Chondrocyte (in vitro differentiated cells): ENCODE results near the gene CELF2. TPM values are rescaled to one million over a fixed set of nuclear protein-coding genes. Genes with fewer than 3 reads are reported as not detected.
A peak's percentile ranks its signal among the peaks of the same experiment; 100 is the strongest.

Experiments
- DNase-seq: peaks from one replicate; pipeline ENCODE4 v3.0.0; 2021; ENCODE audit warnings: mixed read lengths, low spot score
- H3K27ac Mint-ChIP-seq: one replicate; pipeline ENCODE4 v1.8.0; 2021; ENCODE audit warnings: mild to moderate bottlenecking, moderate library complexity, mixed read lengths; ENCODE audit not compliant: unreplicated experiment
- H3K27me3 Mint-ChIP-seq: 2 replicates; pipeline ENCODE4 v1.8.0; 2021; ENCODE audit warnings: low read depth, mixed read lengths
- H3K36me3 Mint-ChIP-seq: 2 replicates; pipeline ENCODE4 v1.8.0; 2021; ENCODE audit warnings: low read depth, mixed read lengths
- H3K4me1 Mint-ChIP-seq: 2 replicates; pipeline ENCODE4 v1.8.0; 2021; ENCODE audit warnings: low read depth, mild to moderate bottlenecking, mixed read lengths
- H3K4me3 Mint-ChIP-seq: one replicate; pipeline ENCODE4 v1.8.0; 2021; ENCODE audit warnings: mild to moderate bottlenecking, moderate library complexity, mixed read lengths; ENCODE audit not compliant: unreplicated experiment
- H3K9me3 Mint-ChIP-seq: 2 replicates; pipeline ENCODE4 v1.8.0; 2021; ENCODE audit warnings: low read depth, mixed read lengths
- total RNA-seq: library from RNA; stranded (reverse); gene quantifications from 3 replicates; pipeline ENCODE4 v1.2.1, GENCODE V29; 2021
- TF ChIP-seq, protein P1 (sequence below): fragments of 200-600 bp; sonication (generic); IDR thresholded peaks from 2 replicates; pipeline ENCODE4 v1.5.0; 2021; ENCODE audit warnings: antibody characterized with exemption, mild to moderate bottlenecking, moderate library complexity

Gene CELF2
- total RNA-seq, 1 donor from 2014 or later, result 44.3 TPM

GRCh38 chr10:11274452-11274851 is 256.8 kb downstream of the CELF2 start:
- peaks cover 8% of the 10 kb centered on the region for H3K36me3 Mint-ChIP-seq
- H3K4me3 Mint-ChIP-seq, result no peak overlapping the region
- no peaks in the 10 kb centered on the region for H3K27me3 Mint-ChIP-seq
- DNase-seq, result no peak
- peaks cover 9% of the 10 kb centered on the region for H3K4me1 Mint-ChIP-seq
- H3K27ac Mint-ChIP-seq, result no peak overlapping the region
- TF ChIP-seq, protein P1, sequence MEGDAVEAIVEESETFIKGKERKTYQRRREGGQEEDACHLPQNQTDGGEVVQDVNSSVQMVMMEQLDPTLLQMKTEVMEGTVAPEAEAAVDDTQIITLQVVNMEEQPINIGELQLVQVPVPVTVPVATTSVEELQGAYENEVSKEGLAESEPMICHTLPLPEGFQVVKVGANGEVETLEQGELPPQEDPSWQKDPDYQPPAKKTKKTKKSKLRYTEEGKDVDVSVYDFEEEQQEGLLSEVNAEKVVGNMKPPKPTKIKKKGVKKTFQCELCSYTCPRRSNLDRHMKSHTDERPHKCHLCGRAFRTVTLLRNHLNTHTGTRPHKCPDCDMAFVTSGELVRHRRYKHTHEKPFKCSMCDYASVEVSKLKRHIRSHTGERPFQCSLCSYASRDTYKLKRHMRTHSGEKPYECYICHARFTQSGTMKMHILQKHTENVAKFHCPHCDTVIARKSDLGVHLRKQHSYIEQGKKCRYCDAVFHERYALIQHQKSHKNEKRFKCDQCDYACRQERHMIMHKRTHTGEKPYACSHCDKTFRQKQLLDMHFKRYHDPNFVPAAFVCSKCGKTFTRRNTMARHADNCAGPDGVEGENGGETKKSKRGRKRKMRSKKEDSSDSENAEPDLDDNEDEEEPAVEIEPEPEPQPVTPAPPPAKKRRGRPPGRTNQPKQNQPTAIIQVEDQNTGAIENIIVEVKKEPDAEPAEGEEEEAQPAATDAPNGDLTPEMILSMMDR, result no peak
- no peaks in the 10 kb centered on the region for H3K9me3 Mint-ChIP-seq

DNA sequence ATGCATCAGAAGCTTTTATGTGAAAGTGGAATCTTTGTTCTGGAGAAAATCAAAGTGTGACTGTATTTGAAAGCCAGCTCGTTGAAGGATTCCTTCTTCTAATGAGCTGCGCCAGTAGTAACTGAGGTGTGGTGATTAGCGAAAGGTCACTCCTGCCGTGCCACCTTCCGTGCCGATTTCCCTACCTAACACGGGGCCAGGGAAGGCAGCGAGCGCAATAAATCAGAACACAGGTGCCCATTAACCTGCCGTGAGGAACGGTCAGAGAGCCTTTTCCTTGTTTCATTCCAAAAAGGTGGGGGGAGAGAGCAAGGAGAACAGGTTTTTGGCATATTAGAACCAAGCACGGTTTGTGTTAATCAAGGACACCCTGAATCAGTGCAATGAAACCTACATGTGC is 258.0 kb downstream of the CELF2 start:
- DNase-seq, result no peak
- TF ChIP-seq, protein P1, result no peak
- Mint-ChIP-seq H3K4me1 (peaks cover 2% of the 10 kb centered on the region), H3K4me3 (no peak overlapping the region), H3K9me3 (no peaks in the 10 kb centered on the region), H3K27ac (no peak overlapping the region), H3K36me3 (peaks cover 10% of the 10 kb centered on the region), H3K27me3 (no peaks in the 10 kb centered on the region)

- Mint-ChIP-seq H3K36me3 (peaks cover 16% of the 10 kb centered on the region), H3K9me3 (no peaks in the 10 kb centered on the region), H3K27me3 (no peaks in the 10 kb centered on the region), H3K4me3 (no peak overlapping the region), H3K27ac (no peak overlapping the region), H3K4me1 (no peaks in the 10 kb centered on the region)
- DNase-seq, result no peak
- TF ChIP-seq, protein P1, result no peak
Observed at GRCh38 chr10:11276449-11276990, 258.8 kb downstream of the CELF2 start.

- Mint-ChIP-seq H3K36me3 (peaks cover 14% of the 10 kb centered on the region), H3K9me3 (no peaks in the 10 kb centered on the region), H3K27me3 (no peaks in the 10 kb centered on the region), H3K27ac (no peak overlapping the region), H3K4me1 (no peaks in the 10 kb centered on the region), H3K4me3 (no peak overlapping the region)
- TF ChIP-seq, protein P1, result no peak
- DNase-seq, result peak; percentile 32
Observed at GRCh38 chr10:11279314-11279713, 261.6 kb downstream of the CELF2 start.

DNA sequence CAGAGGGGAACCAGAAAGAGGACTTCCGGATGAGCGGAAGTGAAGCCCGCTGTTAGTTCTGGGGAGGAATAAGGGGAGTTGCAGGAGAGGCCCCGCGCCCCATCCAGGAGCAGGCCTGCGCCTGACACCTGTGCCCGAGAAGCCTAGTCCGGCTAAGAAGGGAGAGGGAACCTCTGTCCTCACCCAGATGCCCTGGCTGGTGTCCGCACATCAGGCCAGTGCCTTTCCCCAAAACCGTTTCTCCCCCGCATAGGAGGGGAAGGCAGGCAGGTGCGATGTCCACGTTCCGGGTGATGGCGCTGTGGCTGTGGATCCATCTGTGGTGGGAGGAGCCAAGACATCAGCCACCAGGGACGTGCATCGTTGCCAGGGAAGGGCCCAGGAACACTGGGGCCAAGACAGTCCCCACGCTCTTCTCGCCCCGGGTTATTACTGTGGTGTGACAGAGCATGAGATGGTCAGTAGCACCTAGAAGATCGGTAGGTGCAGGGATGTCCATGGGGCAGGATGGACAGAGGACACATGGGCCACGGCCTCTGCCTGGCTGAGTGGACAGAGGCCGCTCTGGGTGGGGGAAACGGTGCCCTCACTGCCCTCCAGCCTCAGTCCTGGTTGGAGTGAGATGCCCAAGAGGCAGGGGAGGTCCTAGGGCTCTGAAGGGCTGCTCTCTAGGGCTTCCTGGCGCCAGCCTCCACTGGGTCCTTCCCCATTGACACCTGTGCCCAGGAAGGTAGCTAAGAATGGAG is 262.7 kb downstream of the CELF2 start:
- H3K27ac Mint-ChIP-seq, result no peak overlapping the region
- no peaks in the 10 kb centered on the region for H3K9me3 Mint-ChIP-seq
- H3K36me3 Mint-ChIP-seq, result peaks cover 14% of the 10 kb centered on the region

More for the DNA sequence above, 262.7 kb downstream of the CELF2 start:
- peak; percentile 83 for DNase-seq
- no peaks in the 10 kb centered on the region for H3K4me1 Mint-ChIP-seq
- TF ChIP-seq, protein P1, result no peak
- no peak overlapping the region for H3K4me3 Mint-ChIP-seq
- no peaks in the 10 kb centered on the region for H3K27me3 Mint-ChIP-seq
